Placental pericyte (primary cell): ENCODE measurements around the gene PPP3CA. TPM values are rescaled to one million over a fixed set of nuclear protein-coding genes. Genes with fewer than 3 reads are reported as not detected.

ENCODE experiments used
- small RNA-seq: library from RNA; depleted of rRNA; stranded (forward); fragments of <200 nt; gene quantifications from one replicate; pipeline ENCODE3, GENCODE V24; 2012; ENCODE audit warnings: low replicate concordance
- total RNA-seq: library from RNA; depleted of rRNA; stranded (reverse); fragments of >200 nt; gene quantifications from 2 replicates; pipeline ENCODE4 v1.2.3, GENCODE V29; 2012

PPP3CA gene
- total RNA-seq, result 73.3 and 73.7 TPM in 2 replicates

GRCh38 chr4:101347267-101347556, at the start of gene PPP3CA:
TSS of gene PPP3CA (minus strand) at chr4:101347526.

Small RNAs within 50 kb of the gene (small RNA-seq; reads per million reads assigned to genes)
- not detected for gene MIR1255A
- gene MIR8066, result not detected
